SK-N-SH treated with all-trans-retinoic acid at 6 μM for 48 hours (cell line): ENCODE measurements around the gene MPDZ.

Experiments
- ATAC-seq: fragments of 200-7000 bp; cut with Tn5 transposase; 3 replicates; pipeline ENCODE4 v1.9.1; 2020; ENCODE audit warnings: mild to moderate bottlenecking, moderate library complexity
- ARNTL ChIP-seq: fragments of 450-650 bp; formaldehyde crosslinking; IDR thresholded peaks from 2 replicates; pipeline ENCODE4 v1.5.0; 2020; ENCODE audit warnings: low read depth, mild to moderate bottlenecking, moderate library complexity, borderline replicate concordance
- BACH2 ChIP-seq: fragments of 250-450 bp; sonication (Bioruptor Pico); IDR thresholded peaks from 2 replicates; pipeline ENCODE4 v1.9.0; 2021; ENCODE audit warnings: mild to moderate bottlenecking, borderline replicate concordance
- CSDC2 ChIP-seq: fragments of 250-450 bp; sonication (Bioruptor Pico); IDR thresholded peaks from 2 replicates; pipeline ENCODE4 v1.5.0; 2020; ENCODE audit warnings: mild to moderate bottlenecking, moderate library complexity
- ESRRG ChIP-seq: fragments of 250-450 bp; sonication (Bioruptor Pico); IDR thresholded peaks from 2 replicates; pipeline ENCODE4 v1.6.1; 2021; ENCODE audit warnings: mild to moderate bottlenecking
- GLIS3 ChIP-seq: fragments of 250-450 bp; sonication (Bioruptor Pico); IDR thresholded peaks from 2 replicates; pipeline ENCODE4 v1.5.0; 2020; ENCODE audit warnings: mild to moderate bottlenecking, moderate library complexity
- ISL1 ChIP-seq: fragments of 250-450 bp; sonication (Bioruptor Pico); IDR thresholded peaks from 2 replicates; pipeline ENCODE4 v2.1.2; 2022; ENCODE audit warnings: mild to moderate bottlenecking, moderate library complexity
- SNAI2 ChIP-seq: fragments of 250-450 bp; sonication (Bioruptor Pico); IDR thresholded peaks from 2 replicates; pipeline ENCODE4 v1.5.0; 2020; ENCODE audit warnings: mild to moderate bottlenecking, moderate library complexity
- TCF4 ChIP-seq: fragments of 250-450 bp; sonication (Bioruptor Pico); IDR thresholded peaks from 2 replicates; pipeline ENCODE4 v1.8.0; 2021; ENCODE audit warnings: mild to moderate bottlenecking, moderate library complexity, borderline replicate concordance
- TOX ChIP-seq: fragments of 250-450 bp; sonication (Bioruptor Pico); IDR thresholded peaks from 2 replicates; pipeline ENCODE4 v1.8.0; 2021; ENCODE audit warnings: mild to moderate bottlenecking, moderate library complexity, borderline replicate concordance
- ZC3H10 ChIP-seq: fragments of 250-450 bp; sonication (Bioruptor Pico); IDR thresholded peaks from 2 replicates; pipeline ENCODE4 v1.5.1; 2021; ENCODE audit warnings: mild to moderate bottlenecking, moderate library complexity
- ZFP3 ChIP-seq: fragments of 250-450 bp; sonication (Bioruptor Pico); IDR thresholded peaks from 2 replicates; pipeline ENCODE4 v1.5.0; 2020; ENCODE audit warnings: mild to moderate bottlenecking, moderate library complexity
- ZFP30 ChIP-seq: fragments of 450-650 bp; formaldehyde crosslinking; IDR thresholded peaks from 2 replicates; pipeline ENCODE4 v1.5.0; 2022; ENCODE audit warnings: mild to moderate bottlenecking, moderate library complexity
- ZNF70 ChIP-seq: fragments of 450-650 bp; formaldehyde crosslinking; IDR thresholded peaks from 2 replicates; pipeline ENCODE4 v1.5.0; 2020; ENCODE audit warnings: mild to moderate bottlenecking, moderate library complexity
- ZNF8 ChIP-seq: fragments of 450-650 bp; formaldehyde crosslinking; IDR thresholded peaks from 2 replicates; pipeline ENCODE4 v1.5.0; 2020; ENCODE audit warnings: mild to moderate bottlenecking, moderate library complexity
- TF ChIP-seq, protein P1 (sequence below): fragments of 250-450 bp; sonication (Bioruptor Pico); IDR thresholded peaks from 2 replicates; pipeline ENCODE4 v1.5.0; 2020; ENCODE audit warnings: mild to moderate bottlenecking, moderate library complexity
- TF ChIP-seq, protein P2 (sequence below): fragments of 250-450 bp; sonication (Bioruptor Pico); IDR thresholded peaks from 2 replicates; pipeline ENCODE4 v1.5.1; 2020; ENCODE audit warnings: low read depth, mild to moderate bottlenecking, moderate library complexity
- TF ChIP-seq, protein P3 (sequence below): fragments of 250-450 bp; sonication (Bioruptor Pico); IDR thresholded peaks from 2 replicates; pipeline ENCODE4 v1.5.1; 2021; ENCODE audit warnings: mild to moderate bottlenecking, moderate library complexity

The MPDZ gene

DNA sequence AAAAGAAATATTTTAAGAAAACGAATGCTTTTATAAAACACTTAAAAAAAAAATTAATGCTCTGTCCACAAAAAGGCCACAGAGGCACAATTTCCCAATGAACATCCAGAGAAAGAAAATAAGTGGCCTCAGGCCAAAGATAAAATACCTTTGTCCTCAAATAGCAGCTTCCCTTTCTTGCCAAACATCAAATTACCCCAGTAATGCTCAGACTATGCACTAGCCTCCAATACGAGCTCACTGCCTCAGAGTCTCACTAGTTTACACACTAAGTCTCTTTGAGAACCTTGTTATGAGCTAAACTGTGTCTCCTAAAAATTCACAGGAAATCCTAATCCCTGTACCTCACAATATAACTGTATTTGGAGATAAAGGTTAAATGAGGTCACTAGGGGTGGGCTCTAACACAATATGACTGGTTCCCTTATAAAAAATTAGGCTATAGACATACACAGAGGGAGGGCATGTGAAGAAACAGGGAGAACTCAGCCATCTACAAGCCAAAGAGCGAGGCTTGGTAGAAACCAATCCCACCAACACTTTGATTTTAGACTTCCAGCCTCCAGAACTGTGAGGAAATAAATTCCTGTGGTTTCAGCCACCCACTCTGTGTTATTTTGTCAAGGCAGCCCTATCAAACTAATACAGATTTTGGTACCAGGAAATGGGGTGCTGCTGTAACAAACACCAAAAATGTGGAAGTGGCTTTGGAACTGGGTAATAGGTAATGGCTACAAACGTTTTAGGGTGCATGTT is 4.4 kb downstream of the MPDZ start:
- peak; percentile 68 for ATAC-seq
- TF ChIP-seq, protein P1, sequence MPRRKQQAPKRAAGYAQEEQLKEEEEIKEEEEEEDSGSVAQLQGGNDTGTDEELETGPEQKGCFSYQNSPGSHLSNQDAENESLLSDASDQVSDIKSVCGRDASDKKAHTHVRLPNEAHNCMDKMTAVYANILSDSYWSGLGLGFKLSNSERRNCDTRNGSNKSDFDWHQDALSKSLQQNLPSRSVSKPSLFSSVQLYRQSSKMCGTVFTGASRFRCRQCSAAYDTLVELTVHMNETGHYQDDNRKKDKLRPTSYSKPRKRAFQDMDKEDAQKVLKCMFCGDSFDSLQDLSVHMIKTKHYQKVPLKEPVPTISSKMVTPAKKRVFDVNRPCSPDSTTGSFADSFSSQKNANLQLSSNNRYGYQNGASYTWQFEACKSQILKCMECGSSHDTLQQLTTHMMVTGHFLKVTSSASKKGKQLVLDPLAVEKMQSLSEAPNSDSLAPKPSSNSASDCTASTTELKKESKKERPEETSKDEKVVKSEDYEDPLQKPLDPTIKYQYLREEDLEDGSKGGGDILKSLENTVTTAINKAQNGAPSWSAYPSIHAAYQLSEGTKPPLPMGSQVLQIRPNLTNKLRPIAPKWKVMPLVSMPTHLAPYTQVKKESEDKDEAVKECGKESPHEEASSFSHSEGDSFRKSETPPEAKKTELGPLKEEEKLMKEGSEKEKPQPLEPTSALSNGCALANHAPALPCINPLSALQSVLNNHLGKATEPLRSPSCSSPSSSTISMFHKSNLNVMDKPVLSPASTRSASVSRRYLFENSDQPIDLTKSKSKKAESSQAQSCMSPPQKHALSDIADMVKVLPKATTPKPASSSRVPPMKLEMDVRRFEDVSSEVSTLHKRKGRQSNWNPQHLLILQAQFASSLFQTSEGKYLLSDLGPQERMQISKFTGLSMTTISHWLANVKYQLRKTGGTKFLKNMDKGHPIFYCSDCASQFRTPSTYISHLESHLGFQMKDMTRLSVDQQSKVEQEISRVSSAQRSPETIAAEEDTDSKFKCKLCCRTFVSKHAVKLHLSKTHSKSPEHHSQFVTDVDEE (CRISPR knock-in tag), result peak; percentile 44; the same call in 1 of the 2 replicates
- TF ChIP-seq CSDC2 (no peak), SNAI2 (CRISPR knock-in tag) (no peak), ARNTL (CRISPR knock-in tag) (no peak), ZNF8 (no peak), ZFP3 (CRISPR knock-in tag) (no peak), ISL1 (CRISPR knock-in tag) (peak; percentile 79), ESRRG (no peak), GLIS3 (CRISPR knock-in tag) (0 out of 2 replicates have a peak, but pooled peaks have one; percentile 36)
- TF ChIP-seq, protein P2, sequence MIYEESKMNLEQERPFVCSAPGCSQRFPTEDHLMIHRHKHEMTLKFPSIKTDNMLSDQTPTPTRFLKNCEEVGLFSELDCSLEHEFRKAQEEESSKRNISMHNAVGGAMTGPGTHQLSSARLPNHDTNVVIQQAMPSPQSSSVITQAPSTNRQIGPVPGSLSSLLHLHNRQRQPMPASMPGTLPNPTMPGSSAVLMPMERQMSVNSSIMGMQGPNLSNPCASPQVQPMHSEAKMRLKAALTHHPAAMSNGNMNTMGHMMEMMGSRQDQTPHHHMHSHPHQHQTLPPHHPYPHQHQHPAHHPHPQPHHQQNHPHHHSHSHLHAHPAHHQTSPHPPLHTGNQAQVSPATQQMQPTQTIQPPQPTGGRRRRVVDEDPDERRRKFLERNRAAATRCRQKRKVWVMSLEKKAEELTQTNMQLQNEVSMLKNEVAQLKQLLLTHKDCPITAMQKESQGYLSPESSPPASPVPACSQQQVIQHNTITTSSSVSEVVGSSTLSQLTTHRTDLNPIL (CRISPR knock-in tag), result no peak

DNA sequence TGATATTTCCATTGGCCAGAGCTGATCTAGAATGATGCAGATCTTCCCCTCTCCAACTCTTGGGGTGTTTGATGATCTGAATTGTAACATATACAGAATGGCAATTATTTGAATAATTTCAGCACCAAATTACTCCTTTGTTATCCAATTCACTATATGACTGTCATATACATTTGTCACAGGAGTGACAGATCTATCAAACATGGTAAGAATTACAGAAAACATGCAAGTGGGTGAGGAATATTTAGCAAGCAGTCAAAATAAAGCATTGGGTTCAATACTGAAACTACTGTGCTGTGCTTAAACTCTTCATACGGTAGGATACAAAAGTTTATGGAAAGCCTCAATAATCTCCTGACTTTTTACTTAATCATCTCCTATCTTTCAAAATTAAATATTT is 8.8 kb downstream of the MPDZ start:
- no peak for TF ChIP-seq TOX
- no peak for TF ChIP-seq BACH2
- TF ChIP-seq ISL1 (CRISPR knock-in tag), result no peak
- no peak for TF ChIP-seq ESRRG
- no peak for TF ChIP-seq ZNF70 (CRISPR knock-in tag)
- no peak for TF ChIP-seq ZFP3 (CRISPR knock-in tag)
- no peak for TF ChIP-seq ZNF8
- TF ChIP-seq GLIS3 (CRISPR knock-in tag), result no peak
- no peak for TF ChIP-seq ZFP30 (CRISPR knock-in tag)
- TF ChIP-seq, protein P2 (CRISPR knock-in tag), result no peak
- no peak for TF ChIP-seq ARNTL (CRISPR knock-in tag)
- TF ChIP-seq, protein P1 (CRISPR knock-in tag), result no peak
- TF ChIP-seq ZC3H10 (CRISPR knock-in tag), result no peak
- no peak for TF ChIP-seq CSDC2
- ATAC-seq, result no peak

DNA sequence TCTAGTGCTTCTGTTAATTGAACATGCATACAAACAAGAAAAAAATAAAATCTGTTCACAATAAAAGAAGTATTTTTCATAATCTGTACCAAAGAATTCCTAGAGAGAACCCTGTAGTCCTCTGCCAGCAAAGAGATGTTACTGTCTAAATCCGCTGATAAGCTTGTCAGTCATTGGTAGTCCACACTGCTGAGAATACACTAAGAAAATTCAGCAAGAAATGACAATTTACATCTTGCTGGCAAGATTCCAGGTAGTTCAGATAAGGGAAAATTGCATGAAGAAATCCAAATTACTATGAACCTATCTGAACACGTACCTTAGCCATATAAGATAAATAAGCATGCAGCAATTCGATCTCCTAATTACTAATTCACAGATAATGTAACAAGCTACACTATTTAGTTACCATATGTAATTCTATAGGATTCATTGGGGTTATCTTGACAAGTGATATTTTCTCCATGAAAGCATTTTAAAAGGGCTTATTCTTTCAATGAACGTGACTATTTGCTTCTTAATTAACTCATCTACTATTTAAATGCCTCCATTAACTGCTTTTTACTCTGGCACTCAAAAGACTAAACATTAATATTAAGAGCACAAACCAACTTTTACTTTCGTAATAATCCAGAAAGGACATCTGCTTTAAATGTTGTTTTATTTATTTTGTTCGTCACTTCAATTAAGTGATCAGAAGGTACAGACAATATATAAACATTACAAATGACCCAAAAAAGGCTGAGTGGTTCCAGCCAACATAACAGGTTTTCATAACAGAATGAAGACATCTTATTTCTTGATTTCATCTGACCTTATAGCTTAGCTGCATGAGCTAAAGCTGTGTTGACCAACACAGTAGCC is 9.7 kb downstream of the MPDZ start:
- peak; percentile 21; the same call in 1 of the 2 replicates for TF ChIP-seq ISL1 (CRISPR knock-in tag)
- TF ChIP-seq ZC3H10 (CRISPR knock-in tag), result no peak
- TF ChIP-seq, all 23 proteins: peak for 1
- no peak for ATAC-seq

DNA sequence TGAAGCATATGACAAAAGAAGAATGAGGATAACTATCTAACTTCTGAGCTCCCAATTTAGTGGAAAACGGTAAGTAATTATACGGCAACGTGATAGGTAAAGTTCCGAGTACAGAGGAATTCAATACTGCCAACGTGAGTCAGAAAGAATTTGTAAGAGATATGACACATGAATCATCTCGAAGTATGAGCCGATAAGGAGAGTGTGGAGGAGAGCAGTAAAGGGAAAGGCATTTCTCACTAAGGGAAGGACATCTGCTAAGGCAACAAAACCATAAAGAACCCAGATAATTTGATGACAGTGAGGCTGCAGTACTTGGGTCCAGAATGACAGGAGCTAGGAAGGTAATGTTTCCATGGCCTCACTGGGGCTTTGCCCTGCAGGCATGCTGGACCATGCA is 11.0 kb downstream of the MPDZ start:
- peak; percentile 50 for ATAC-seq
- TF ChIP-seq ZC3H10 (CRISPR knock-in tag), result no peak
- TF ChIP-seq SNAI2 (CRISPR knock-in tag), result peak; percentile 54; the same call in 1 of the 2 replicates
- TF ChIP-seq GLIS3 (CRISPR knock-in tag), result peak; percentile 67; the same call in 1 of the 2 replicates
- TF ChIP-seq, protein P3, sequence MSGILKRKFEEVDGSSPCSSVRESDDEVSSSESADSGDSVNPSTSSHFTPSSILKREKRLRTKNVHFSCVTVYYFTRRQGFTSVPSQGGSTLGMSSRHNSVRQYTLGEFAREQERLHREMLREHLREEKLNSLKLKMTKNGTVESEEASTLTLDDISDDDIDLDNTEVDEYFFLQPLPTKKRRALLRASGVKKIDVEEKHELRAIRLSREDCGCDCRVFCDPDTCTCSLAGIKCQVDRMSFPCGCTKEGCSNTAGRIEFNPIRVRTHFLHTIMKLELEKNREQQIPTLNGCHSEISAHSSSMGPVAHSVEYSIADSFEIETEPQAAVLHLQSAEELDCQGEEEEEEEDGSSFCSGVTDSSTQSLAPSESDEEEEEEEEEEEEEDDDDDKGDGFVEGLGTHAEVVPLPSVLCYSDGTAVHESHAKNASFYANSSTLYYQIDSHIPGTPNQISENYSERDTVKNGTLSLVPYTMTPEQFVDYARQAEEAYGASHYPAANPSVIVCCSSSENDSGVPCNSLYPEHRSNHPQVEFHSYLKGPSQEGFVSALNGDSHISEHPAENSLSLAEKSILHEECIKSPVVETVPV, result no peak
- TF ChIP-seq, protein P1 (CRISPR knock-in tag), result no peak
- no peak for TF ChIP-seq ZNF8
- TF ChIP-seq ZFP30 (CRISPR knock-in tag), result no peak
- peak; percentile 78; the same call in 1 of the 2 replicates for TF ChIP-seq ZFP3 (CRISPR knock-in tag)
- TF ChIP-seq, protein P2 (CRISPR knock-in tag), result no peak
- TF ChIP-seq ESRRG, result no peak
- no peak for TF ChIP-seq TCF4 (CRISPR knock-in tag)
- TF ChIP-seq BACH2, result no peak
